HEK293 (cell line): Measurements from ENCODE around the gene FERMT2.

Experiments
- CTCF ChIA-PET: fragments of 350-600 bp; formaldehyde crosslinking; extraction: SDS; loops from one replicate; lab custom pipeline; 2021; ENCODE audit warnings: antibody characterized with exemption; lab: Yijun Ruan, JAX
- POLR2A ChIA-PET: fragments of 300-600 bp; formaldehyde crosslinking; extraction: SDS; loops from one replicate; lab custom pipeline; 2020; ENCODE audit warnings: antibody characterized with exemption, inconsistent platforms; lab: Yijun Ruan, JAX
- H3K27ac ChIP-seq: fragments of 200-500 bp; sonication (Bioruptor generic); 2 replicates; pipeline ENCODE4 v1.5.1; 2014; ENCODE audit warnings: low read depth, low read length, control low read depth, inconsistent platforms; ENCODE audit errors: extremely low read depth
- H3K36me3 ChIP-seq, 2 experiments: fragments of 200-500 bp in 1 of 2; sonication (Bioruptor generic) in 1 of 2; 1 replicate in 1 of 2; 2 replicates in 1 of 2; pipeline ENCODE4 v1.5.1; 2014 to 2017; ENCODE audit warnings: inconsistent platforms in 2 of 2, low read length in 2 of 2; ENCODE audit not compliant: control insufficient read depth in 2 of 2, insufficient read depth in 1 of 2
- H3K4me1 ChIP-seq: fragments of 200-500 bp; sonication (Bioruptor generic); 2 replicates; pipeline ENCODE4 v1.5.1; 2014; ENCODE audit warnings: mild to moderate bottlenecking, low read length, inconsistent platforms; ENCODE audit not compliant: control insufficient read depth, insufficient read depth
- H3K4me3 ChIP-seq: 2 replicates; pipeline ENCODE4 v1.5.1; 2011; ENCODE audit warnings: low read depth, mild to moderate bottlenecking, control low read depth, low read length, moderate library complexity
- H3K9me3 ChIP-seq: fragments of 200-500 bp; sonication (Bioruptor generic); 2 replicates; pipeline ENCODE4 v1.5.1; 2014; ENCODE audit warnings: low read depth, low read length, inconsistent platforms; ENCODE audit not compliant: control insufficient read depth, insufficient read depth
- IKZF3 ChIP-seq: fragments of 450-650 bp; IDR thresholded peaks from 2 replicates; pipeline ENCODE4 v1.5.0; 2018; ENCODE audit warnings: missing biosample characterization, mild to moderate bottlenecking, missing genetic modification characterization, moderate library complexity
- MYNN ChIP-seq: fragments of 450-650 bp; formaldehyde crosslinking; IDR thresholded peaks from 2 replicates; pipeline ENCODE4 v1.5.1; 2016; ENCODE audit warnings: missing biosample characterization, missing genetic modification characterization, borderline replicate concordance
- SALL2 ChIP-seq: fragments of 450-650 bp; formaldehyde crosslinking; IDR thresholded peaks from 2 replicates; pipeline ENCODE4 v1.5.0; 2017; ENCODE audit warnings: missing biosample characterization, mild to moderate bottlenecking, missing genetic modification characterization, borderline replicate concordance
- SCRT1 ChIP-seq: fragments of 450-650 bp; formaldehyde crosslinking; IDR thresholded peaks from 2 replicates; pipeline ENCODE4 v1.5.1; 2016; ENCODE audit warnings: missing biosample characterization, missing genetic modification characterization, borderline replicate concordance
- ZFP69B ChIP-seq: fragments of 450-650 bp; formaldehyde crosslinking; IDR thresholded peaks from 2 replicates; pipeline ENCODE4 v1.5.1; 2016; ENCODE audit warnings: missing biosample characterization, missing genetic modification characterization
- ZNF10 ChIP-seq: fragments of 450-650 bp; formaldehyde crosslinking; IDR thresholded peaks from 2 replicates; pipeline ENCODE4 v1.5.1; 2017; ENCODE audit warnings: missing biosample characterization, missing genetic modification characterization
- ZNF114 ChIP-seq: fragments of 450-650 bp; formaldehyde crosslinking; IDR thresholded peaks from 2 replicates; pipeline ENCODE4 v1.5.0; 2017; ENCODE audit warnings: missing biosample characterization, missing genetic modification characterization
- ZNF324 ChIP-seq: fragments of 450-650 bp; formaldehyde crosslinking; IDR thresholded peaks from 2 replicates; pipeline ENCODE4 v1.5.1; 2016; ENCODE audit warnings: missing biosample characterization, missing genetic modification characterization
- ZNF335 ChIP-seq: fragments of 450-650 bp; formaldehyde crosslinking; conservative IDR thresholded peaks from 2 replicates; pipeline ENCODE4 v1.5.1; 2016; ENCODE audit warnings: missing biosample characterization, missing genetic modification characterization
- ZNF404 ChIP-seq: fragments of 450-650 bp; formaldehyde crosslinking; IDR thresholded peaks from 2 replicates; pipeline ENCODE4 v1.5.1; 2017; ENCODE audit warnings: missing biosample characterization, missing genetic modification characterization
- ZNF473 ChIP-seq: fragments of 450-650 bp; formaldehyde crosslinking; IDR thresholded peaks from 2 replicates; pipeline ENCODE4 v1.5.1; 2017; ENCODE audit warnings: missing biosample characterization, missing genetic modification characterization
- ZNF48 ChIP-seq: fragments of 450-650 bp; formaldehyde crosslinking; IDR thresholded peaks from 2 replicates; pipeline ENCODE4 v1.5.1; 2016; ENCODE audit warnings: missing biosample characterization, missing genetic modification characterization
- ZNF518A ChIP-seq: fragments of 450-650 bp; formaldehyde crosslinking; conservative IDR thresholded peaks from 2 replicates; pipeline ENCODE4 v1.5.1; 2016; ENCODE audit warnings: low read depth, missing biosample characterization, missing genetic modification characterization
- ZNF561 ChIP-seq: fragments of 450-650 bp; IDR thresholded peaks from 2 replicates; pipeline ENCODE4 v1.5.1; 2018; ENCODE audit warnings: missing biosample characterization, missing genetic modification characterization, borderline replicate concordance
- ZNF623 ChIP-seq: fragments of 450-650 bp; formaldehyde crosslinking; IDR thresholded peaks from 2 replicates; pipeline ENCODE4 v1.5.1; 2016; ENCODE audit warnings: missing biosample characterization, missing genetic modification characterization
- ZNF677 ChIP-seq: fragments of 450-650 bp; IDR thresholded peaks from 2 replicates; pipeline ENCODE4 v1.5.0; 2018; ENCODE audit warnings: missing biosample characterization, mild to moderate bottlenecking, missing genetic modification characterization, moderate library complexity
- ZNF701 ChIP-seq: fragments of 450-650 bp; formaldehyde crosslinking; IDR thresholded peaks from 2 replicates; pipeline ENCODE4 v1.5.1; 2016; ENCODE audit warnings: missing biosample characterization, missing genetic modification characterization
- ZNF776 ChIP-seq: fragments of 450-650 bp; formaldehyde crosslinking; IDR thresholded peaks from 2 replicates; pipeline ENCODE4 v1.5.0; 2017; ENCODE audit warnings: missing biosample characterization, missing genetic modification characterization, borderline replicate concordance
- ZNF777 ChIP-seq: fragments of 450-650 bp; formaldehyde crosslinking; IDR thresholded peaks from 2 replicates; pipeline ENCODE4 v1.5.1; 2017; ENCODE audit warnings: missing biosample characterization, missing genetic modification characterization, borderline replicate concordance
- ZSCAN16 ChIP-seq: fragments of 450-650 bp; formaldehyde crosslinking; IDR thresholded peaks from 2 replicates; pipeline ENCODE4 v1.5.1; 2016; ENCODE audit warnings: missing biosample characterization, missing genetic modification characterization
- TF ChIP-seq, protein P1 (sequence below): fragments of 450-650 bp; formaldehyde crosslinking; IDR thresholded peaks from 2 replicates; pipeline ENCODE4 v1.5.1; 2016; ENCODE audit warnings: missing biosample characterization, missing genetic modification characterization
- TF ChIP-seq, protein P2 (sequence below): fragments of 450-650 bp; formaldehyde crosslinking; IDR thresholded peaks from 2 replicates; pipeline ENCODE4 v1.5.1; 2016; ENCODE audit warnings: missing biosample characterization, missing genetic modification characterization
- TF ChIP-seq, protein P3 (sequence below): fragments of 450-650 bp; IDR thresholded peaks from 2 replicates; pipeline ENCODE4 v1.5.1; 2018; ENCODE audit warnings: missing biosample characterization, missing genetic modification characterization

Gene FERMT2

GRCh38 chr14:52888159-52888558 lies 62.7 kb downstream of the FERMT2 start (continued):
- no peak for TF ChIP-seq ZNF518A (tag by site-specific recombination)
- TF ChIP-seq, protein P1, sequence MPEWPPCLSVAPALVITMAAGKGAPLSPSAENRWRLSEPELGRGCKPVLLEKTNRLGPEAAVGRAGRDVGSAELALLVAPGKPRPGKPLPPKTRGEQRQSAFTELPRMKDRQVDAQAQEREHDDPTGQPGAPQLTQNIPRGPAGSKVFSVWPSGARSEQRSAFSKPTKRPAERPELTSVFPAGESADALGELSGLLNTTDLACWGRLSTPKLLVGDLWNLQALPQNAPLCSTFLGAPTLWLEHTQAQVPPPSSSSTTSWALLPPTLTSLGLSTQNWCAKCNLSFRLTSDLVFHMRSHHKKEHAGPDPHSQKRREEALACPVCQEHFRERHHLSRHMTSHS: no peak
- TF ChIP-seq ZSCAN16 (tag by site-specific recombination): no peak
- TF ChIP-seq SALL2 (tag by site-specific recombination): no peak
- TF ChIP-seq ZNF404 (tag by site-specific recombination): no peak
- no peak for TF ChIP-seq ZNF473 (tag by site-specific recombination)
- TF ChIP-seq ZNF335 (tag by site-specific recombination): no peak

DNA sequence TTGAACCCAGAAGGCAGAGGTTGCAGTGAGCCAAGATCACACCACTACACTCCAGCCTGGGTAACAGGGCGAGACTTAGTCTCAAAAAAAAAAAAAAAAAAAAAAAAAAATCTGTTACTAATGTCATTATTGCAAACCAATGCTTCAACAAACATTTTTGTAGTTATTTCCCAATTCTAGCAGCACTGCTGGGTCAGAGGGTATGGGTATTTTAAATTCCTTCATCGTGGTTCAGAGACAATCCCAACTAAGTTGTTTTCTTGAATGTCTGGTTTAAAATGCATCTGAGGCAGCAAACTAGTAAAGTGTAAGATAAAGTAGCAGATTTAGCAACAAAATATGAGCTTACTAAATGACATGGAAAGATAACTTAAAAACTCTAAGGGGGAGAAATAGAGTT lies 65.6 kb downstream of the FERMT2 start:
- H3K36me3 ChIP-seq: peaks cover 14 to 17% of the 10 kb centered on the region in 2 experiments
- CTCF ChIA-PET: no interaction called here
- H3K4me1 ChIP-seq: no peaks in the 10 kb centered on the region
- TF ChIP-seq MYNN: no peak
- TF ChIP-seq ZNF701 (tag by site-specific recombination): no peak
- no peak for TF ChIP-seq ZNF777 (tag by site-specific recombination)
- TF ChIP-seq ZFP69B (tag by site-specific recombination): no peak
- no peak for TF ChIP-seq ZNF114 (tag by site-specific recombination)
- no peak for TF ChIP-seq ZNF473 (tag by site-specific recombination)
- TF ChIP-seq ZNF776: no peak
- no peak for TF ChIP-seq ZNF677 (tag by site-specific recombination)
- no peak for TF ChIP-seq ZNF561 (tag by site-specific recombination)
- no peak for TF ChIP-seq ZNF623 (tag by site-specific recombination)
- TF ChIP-seq, all 188 proteins: peak for 0
- POLR2A ChIA-PET: no interaction called here
- Histone ChIP-seq H3K27ac (no peak overlapping the region), H3K9me3 (no peaks in the 10 kb centered on the region), H3K4me3 (no peak overlapping the region)

- POLR2A ChIA-PET: no interaction called here
- no peak overlapping the region for H3K4me3 ChIP-seq
- TF ChIP-seq, protein P2, sequence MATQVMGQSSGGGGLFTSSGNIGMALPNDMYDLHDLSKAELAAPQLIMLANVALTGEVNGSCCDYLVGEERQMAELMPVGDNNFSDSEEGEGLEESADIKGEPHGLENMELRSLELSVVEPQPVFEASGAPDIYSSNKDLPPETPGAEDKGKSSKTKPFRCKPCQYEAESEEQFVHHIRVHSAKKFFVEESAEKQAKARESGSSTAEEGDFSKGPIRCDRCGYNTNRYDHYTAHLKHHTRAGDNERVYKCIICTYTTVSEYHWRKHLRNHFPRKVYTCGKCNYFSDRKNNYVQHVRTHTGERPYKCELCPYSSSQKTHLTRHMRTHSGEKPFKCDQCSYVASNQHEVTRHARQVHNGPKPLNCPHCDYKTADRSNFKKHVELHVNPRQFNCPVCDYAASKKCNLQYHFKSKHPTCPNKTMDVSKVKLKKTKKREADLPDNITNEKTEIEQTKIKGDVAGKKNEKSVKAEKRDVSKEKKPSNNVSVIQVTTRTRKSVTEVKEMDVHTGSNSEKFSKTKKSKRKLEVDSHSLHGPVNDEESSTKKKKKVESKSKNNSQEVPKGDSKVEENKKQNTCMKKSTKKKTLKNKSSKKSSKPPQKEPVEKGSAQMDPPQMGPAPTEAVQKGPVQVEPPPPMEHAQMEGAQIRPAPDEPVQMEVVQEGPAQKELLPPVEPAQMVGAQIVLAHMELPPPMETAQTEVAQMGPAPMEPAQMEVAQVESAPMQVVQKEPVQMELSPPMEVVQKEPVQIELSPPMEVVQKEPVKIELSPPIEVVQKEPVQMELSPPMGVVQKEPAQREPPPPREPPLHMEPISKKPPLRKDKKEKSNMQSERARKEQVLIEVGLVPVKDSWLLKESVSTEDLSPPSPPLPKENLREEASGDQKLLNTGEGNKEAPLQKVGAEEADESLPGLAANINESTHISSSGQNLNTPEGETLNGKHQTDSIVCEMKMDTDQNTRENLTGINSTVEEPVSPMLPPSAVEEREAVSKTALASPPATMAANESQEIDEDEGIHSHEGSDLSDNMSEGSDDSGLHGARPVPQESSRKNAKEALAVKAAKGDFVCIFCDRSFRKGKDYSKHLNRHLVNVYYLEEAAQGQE (tag by site-specific recombination): no peak
- TF ChIP-seq ZNF324 (tag by site-specific recombination): no peak
- no peak for TF ChIP-seq ZNF10 (tag by site-specific recombination)
- no peak for TF ChIP-seq ZNF404 (tag by site-specific recombination)
- TF ChIP-seq, protein P3, sequence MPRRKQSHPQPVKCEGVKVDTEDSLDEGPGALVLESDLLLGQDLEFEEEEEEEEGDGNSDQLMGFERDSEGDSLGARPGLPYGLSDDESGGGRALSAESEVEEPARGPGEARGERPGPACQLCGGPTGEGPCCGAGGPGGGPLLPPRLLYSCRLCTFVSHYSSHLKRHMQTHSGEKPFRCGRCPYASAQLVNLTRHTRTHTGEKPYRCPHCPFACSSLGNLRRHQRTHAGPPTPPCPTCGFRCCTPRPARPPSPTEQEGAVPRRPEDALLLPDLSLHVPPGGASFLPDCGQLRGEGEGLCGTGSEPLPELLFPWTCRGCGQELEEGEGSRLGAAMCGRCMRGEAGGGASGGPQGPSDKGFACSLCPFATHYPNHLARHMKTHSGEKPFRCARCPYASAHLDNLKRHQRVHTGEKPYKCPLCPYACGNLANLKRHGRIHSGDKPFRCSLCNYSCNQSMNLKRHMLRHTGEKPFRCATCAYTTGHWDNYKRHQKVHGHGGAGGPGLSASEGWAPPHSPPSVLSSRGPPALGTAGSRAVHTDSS (tag by site-specific recombination): no peak
- no peak for TF ChIP-seq IKZF3
- no peak for TF ChIP-seq ZNF48 (tag by site-specific recombination)
- TF ChIP-seq SCRT1 (tag by site-specific recombination): no peak
- TF ChIP-seq ZNF623 (tag by site-specific recombination): no peak
These were observed 67.2 kb downstream of the FERMT2 start for GRCh38 chr14:52883658-52884057.

More at GRCh38 chr14:52883658-52884057, 67.2 kb downstream of the FERMT2 start:
- Histone ChIP-seq H3K27ac (no peak overlapping the region), H3K36me3 (peaks cover 17 to 22% of the 10 kb centered on the region in 2 experiments), H3K9me3 (no peaks in the 10 kb centered on the region), H3K4me1 (no peaks in the 10 kb centered on the region)
- CTCF ChIA-PET: no interaction called here
